Retinal pigment epithelial cell (primary cell): ENCODE results near the gene MAOB.

Experiments
- DNase-seq: peaks from one replicate; pipeline ENCODE4 v3.0.0-alpha.2; 2010; ENCODE audit warnings: low read depth
- H3K4me3 ChIP-seq: 2 replicates; pipeline ENCODE4 v1.5.1; 2011; ENCODE audit warnings: mild to moderate bottlenecking, low read length, control low read depth, moderate library complexity
- TF ChIP-seq, protein P1 (sequence below): conservative IDR thresholded peaks from 2 replicates; pipeline ENCODE4 v1.5.1; 2011; ENCODE audit warnings: low read depth, low read length, control low read depth, inconsistent platforms

MAOB gene

DNA sequence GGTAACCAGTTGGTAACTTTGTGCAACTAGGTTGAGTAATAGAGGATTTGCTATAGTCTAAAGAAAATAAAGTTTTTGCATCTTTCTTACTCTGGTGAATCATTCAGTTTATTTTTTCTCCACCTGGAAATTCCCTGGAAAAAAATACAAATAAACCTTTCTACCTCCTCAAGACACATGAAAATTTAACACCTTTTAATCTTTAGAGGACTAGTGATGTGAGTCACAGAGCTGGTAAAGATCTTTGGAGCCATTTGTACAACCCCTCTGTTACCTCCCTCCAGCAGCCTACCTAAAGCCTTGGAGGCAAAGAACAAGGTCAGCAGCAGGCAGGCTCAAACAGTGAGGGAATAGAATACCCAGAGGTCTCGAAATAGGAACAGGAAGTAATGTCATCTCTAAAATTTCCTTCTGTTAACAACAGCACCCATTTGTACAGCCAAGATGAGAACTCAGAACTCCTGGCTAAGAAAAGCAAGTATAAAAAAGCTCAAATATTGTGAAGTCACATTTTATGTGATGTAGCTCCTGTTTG lies 10.2 kb upstream of the MAOB start:
- no peak for DNase-seq
- H3K4me3 ChIP-seq: no peak overlapping the region
- TF ChIP-seq, protein P1, sequence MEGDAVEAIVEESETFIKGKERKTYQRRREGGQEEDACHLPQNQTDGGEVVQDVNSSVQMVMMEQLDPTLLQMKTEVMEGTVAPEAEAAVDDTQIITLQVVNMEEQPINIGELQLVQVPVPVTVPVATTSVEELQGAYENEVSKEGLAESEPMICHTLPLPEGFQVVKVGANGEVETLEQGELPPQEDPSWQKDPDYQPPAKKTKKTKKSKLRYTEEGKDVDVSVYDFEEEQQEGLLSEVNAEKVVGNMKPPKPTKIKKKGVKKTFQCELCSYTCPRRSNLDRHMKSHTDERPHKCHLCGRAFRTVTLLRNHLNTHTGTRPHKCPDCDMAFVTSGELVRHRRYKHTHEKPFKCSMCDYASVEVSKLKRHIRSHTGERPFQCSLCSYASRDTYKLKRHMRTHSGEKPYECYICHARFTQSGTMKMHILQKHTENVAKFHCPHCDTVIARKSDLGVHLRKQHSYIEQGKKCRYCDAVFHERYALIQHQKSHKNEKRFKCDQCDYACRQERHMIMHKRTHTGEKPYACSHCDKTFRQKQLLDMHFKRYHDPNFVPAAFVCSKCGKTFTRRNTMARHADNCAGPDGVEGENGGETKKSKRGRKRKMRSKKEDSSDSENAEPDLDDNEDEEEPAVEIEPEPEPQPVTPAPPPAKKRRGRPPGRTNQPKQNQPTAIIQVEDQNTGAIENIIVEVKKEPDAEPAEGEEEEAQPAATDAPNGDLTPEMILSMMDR: no peak

DNA sequence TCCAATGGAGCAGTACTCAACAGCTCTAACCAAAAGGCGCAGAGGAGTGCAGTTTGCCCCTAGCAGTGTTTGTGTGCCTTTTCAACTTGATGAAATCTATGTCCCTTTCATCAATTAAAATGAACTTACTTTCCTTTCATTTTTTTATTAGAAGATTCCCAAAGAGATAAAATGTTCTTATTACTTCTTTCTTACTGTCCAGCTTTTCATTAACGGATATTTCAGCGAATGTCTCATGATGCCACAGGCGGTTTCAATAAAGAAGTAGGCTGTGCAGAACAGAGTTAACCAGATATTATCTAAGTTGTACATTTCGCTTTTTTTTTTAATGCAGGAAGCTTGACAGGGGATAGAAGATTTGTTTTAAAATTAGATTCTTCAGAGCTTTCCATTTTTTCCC lies 3.4 kb upstream of the MAOB start:
- no peak for DNase-seq
- TF ChIP-seq, protein P1: no peak
- no peak overlapping the region for H3K4me3 ChIP-seq

DNA sequence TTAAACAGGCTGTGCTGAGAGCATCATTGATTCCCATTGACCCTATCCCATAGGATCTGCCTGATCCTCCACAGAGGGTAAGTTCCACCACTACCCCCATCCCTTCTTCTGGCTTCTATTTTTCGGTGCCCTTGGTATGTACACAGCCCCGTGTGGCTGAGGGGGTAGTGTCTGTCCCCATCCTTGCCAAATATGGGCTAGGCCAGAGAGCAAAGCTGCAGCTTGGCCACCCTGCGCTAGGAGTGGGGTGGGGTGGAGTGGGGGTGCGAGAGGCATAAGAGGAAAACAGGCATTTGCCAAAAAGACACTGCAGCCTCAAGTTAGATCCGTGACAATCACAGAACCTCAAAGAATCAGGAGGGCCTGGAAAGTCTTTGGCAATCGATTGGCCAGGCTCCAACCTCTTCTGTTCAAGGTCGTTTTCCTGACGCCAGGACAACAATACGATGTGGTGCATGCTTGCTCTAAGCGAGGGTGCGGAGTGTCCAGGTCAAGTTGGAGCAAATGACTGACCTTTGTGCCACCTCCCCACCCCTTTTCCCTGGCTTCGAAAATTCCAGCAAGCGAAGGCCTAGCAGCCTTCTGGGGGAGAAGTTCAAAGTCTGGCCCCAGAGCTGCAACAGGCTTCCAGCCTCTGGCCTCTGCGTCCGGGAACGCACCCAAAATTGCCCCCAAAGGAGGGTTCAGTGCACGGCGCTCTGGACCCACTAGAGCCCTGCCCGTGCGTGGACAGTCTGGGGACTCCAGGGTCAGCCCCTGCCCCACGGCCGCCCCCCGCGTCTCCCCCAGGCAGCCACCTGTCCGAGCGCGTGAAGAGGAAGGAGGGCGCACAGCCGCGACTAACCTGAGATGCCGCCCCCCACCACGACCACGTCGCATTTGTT lies 598 bp downstream of the MAOB start:
- DNase-seq: no peak
- peak overlapping the region; percentile 29 for H3K4me3 ChIP-seq
- TF ChIP-seq, protein P1: no peak

DNA sequence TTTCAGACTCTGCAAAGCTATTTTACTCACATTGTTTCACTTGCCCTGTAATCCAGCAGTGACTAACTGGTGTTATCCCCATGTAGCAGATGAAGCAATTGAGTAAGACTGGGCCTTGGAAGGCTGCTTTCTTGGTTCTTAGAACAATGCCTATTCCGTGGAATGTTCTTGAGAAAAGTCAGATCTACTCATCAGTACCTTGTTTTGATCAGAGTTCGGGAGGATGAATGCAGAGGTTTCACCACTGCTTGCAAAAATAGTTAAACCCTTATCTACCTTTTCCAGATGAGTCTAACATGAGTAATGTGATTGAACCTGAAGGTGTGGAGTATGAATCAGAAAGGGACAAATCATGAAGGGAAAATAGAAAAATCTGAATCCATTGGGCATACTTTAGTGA lies 1.8 kb downstream of the MAOB start:
- DNase-seq: no peak
- H3K4me3 ChIP-seq: no peak overlapping the region
- TF ChIP-seq, protein P1: no peak

DNA sequence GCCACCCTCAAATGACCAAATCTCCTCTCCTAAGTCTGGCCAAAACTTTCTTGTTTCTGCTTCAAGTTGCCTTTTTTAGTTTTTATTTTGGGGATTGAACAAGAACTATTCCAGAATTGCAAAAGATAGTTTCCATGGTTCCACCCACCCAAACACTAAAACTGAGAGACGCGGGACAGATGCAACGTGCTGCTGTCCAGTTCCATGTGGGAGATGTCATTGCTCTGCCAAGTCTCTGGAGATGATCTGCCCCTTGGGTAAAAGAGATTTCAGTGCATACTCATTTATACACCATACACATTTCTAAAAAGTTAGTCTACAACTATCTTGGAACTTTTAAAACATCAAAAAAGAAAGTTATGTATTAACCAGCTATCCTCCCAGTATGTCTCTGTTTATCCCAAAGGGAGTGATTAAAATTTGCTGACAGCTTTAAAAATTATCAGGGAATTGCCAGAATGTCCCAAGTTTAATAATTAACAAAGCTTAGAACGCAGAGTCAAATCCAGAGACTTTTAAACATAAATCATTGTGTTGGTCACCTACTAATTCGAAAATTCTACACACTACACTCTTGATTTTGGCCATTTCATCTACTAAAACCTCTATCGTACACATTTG lies 3.2 kb downstream of the MAOB start:
- TF ChIP-seq, protein P1: no peak
- DNase-seq: no peak
- H3K4me3 ChIP-seq: no peak overlapping the region

DNA sequence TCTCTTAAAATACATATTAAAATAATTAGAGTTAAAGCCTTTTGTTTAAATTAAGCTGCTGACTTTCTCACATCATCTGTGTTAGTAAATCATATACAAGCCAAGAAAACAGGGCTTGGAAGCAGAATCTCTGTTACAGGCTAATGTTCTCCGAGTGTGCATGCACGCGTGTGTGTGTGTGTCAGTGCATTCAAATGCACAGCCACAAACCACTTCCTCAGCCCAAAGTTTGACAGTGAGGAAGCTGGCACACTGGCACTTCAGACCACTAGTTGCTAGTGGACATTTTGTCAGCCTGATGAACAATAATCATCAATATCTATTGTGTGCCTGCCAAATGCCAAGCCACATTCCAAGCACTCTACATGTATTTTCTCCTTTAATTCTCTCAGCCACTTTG lies 5.6 kb downstream of the MAOB start:
- H3K4me3 ChIP-seq: no peak overlapping the region
- TF ChIP-seq, protein P1: no peak
- DNase-seq: no peak
